SK-N-MC (cell line): ENCODE data around the gene ITGA11.

Experiments
- EZH2 ChIP-seq: fragments of 200-600 bp; sonication (generic); IDR thresholded peaks from one replicate; pipeline ENCODE4 v1.6.1; 2017; ENCODE audit warnings: antibody characterized with exemption
- POLR2AphosphoS5 ChIP-seq: IDR thresholded peaks from 2 replicates; pipeline ENCODE4 v1.6.1; 2012; ENCODE audit warnings: mild to moderate bottlenecking, low read depth, low read length, borderline replicate concordance

GRCh38 chr15:68373028-68373427 is 58.9 kb downstream of the ITGA11 start:
- TF ChIP-seq POLR2AphosphoS5 (no peak), EZH2 (no peak)
